HAP-1 (cell line): ENCODE measurements around the gene UVSSA.

ENCODE experiments used
- DNase-seq, 2 experiments: peaks; one replicate each; pipeline ENCODE4 v3.0.0-alpha.2; 2016 to 2020; ENCODE audit warnings: low spot score in 2 of 2
- H3K27me3 ChIP-seq: fragments of 250-450 bp; sonication (Bioruptor Pico); 2 replicates; pipeline ENCODE4 v1.5.1; 2020; ENCODE audit warnings: low read depth, mild to moderate bottlenecking, moderate library complexity
- H3K36me3 ChIP-seq: fragments of 250-450 bp; sonication (Bioruptor Pico); replicated peaks from 2 replicates; pipeline ENCODE4 v1.5.1; 2020; ENCODE audit warnings: mild to moderate bottlenecking
- H3K4me1 ChIP-seq: fragments of 250-450 bp; sonication (Bioruptor Pico); 2 replicates; pipeline ENCODE4 v1.5.1; 2020; ENCODE audit warnings: mild to moderate bottlenecking
- H3K4me3 ChIP-seq: fragments of 250-450 bp; sonication (Bioruptor Pico); 2 replicates; pipeline ENCODE4 v1.5.1; 2020; ENCODE audit warnings: mild to moderate bottlenecking, moderate library complexity
- H3K9me3 ChIP-seq: fragments of 250-450 bp; sonication (Bioruptor Pico); 2 replicates; pipeline ENCODE4 v1.5.1; 2020; ENCODE audit warnings: mild to moderate bottlenecking, moderate library complexity
- in situ Hi-C: fragments of 300-500 bp; cut with MboI; formaldehyde crosslinking; loops from 3 replicates; pipeline ENCODE4 v1.14.3; 2020; ENCODE audit warnings: low sequenced_read_pairs, inconsistent platforms, mixed read lengths

The UVSSA gene

DNA sequence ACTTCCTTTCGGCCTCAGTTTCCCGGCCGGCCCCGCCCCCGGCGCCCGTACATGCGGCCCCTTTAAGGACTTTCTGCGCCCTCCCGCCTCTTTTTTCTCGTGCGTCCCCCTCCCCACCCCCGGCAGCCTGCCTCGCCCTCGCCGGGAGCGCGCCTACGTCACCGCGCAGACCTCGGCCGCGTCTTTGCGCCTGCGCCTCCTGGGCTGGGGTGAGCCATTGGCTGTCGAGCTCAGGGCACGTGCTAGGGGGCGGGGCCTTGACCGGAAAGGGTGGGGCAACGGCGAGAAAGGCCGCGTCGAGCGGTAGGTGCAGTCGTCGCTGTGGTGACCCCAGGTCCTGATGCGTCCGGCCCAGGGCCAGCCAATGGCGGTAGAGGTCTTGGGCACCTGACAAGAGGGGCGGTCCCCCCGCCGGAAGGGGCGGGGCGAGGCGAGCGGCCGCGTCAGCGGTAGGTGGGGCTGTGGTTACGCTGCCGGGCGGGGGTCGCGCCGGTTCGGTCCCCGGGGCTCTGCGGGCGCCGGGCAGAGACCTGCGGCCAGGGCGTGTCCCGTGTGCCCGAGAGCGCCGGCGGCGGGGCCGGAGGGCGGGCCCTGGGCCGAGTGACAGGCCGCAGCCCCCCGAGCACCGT, at the start of gene UVSSA:
UVSSA (plus strand) TSS at position 428 of the 629 bp plus-strand sequence. CDS start 884 bp downstream, outside the sequence.
- Histone ChIP-seq H3K27me3 (no peaks in the 10 kb centered on the region), H3K9me3 (no peaks in the 10 kb centered on the region), H3K36me3 (peaks cover 6% of the 10 kb centered on the region), H3K4me1 (peaks cover 2% of the 10 kb centered on the region; the same call in 1 of the 2 replicates), H3K4me3 (peak within 1 kb of the TSS; percentile 76)
- peak; percentile 97 to 100 for DNase-seq
- in situ Hi-C loops, result no loop called here

GRCh38 chr4:1297456-1298325, 49.3 kb upstream of the UVSSA start:
- no peak for DNase-seq
- no peaks in the 10 kb centered on the region for H3K27me3 ChIP-seq
- in situ Hi-C loops, result no loop called here

GRCh38 chr4:1298461-1298860, 48.5 kb upstream of the UVSSA start:
- H3K27me3 ChIP-seq, result no peaks in the 10 kb centered on the region
- H3K36me3 ChIP-seq, result peaks cover 24% of the 10 kb centered on the region; the same call in 1 of the 2 replicates
- in situ Hi-C loops, result no loop called here
- DNase-seq, result no peak
- H3K4me3 ChIP-seq, result no peak overlapping the region
- H3K4me1 ChIP-seq, result no peaks in the 10 kb centered on the region
- no peaks in the 10 kb centered on the region for H3K9me3 ChIP-seq

More at GRCh38 chr4:1297456-1298325, 49.3 kb upstream of the UVSSA start:
- H3K4me3 ChIP-seq, result no peak overlapping the region
- H3K4me1 ChIP-seq, result no peaks in the 10 kb centered on the region
- no peaks in the 10 kb centered on the region for H3K9me3 ChIP-seq
- H3K36me3 ChIP-seq, result peaks cover 24% of the 10 kb centered on the region; the same call in 1 of the 2 replicates

GRCh38 chr4:1299301-1299860, 47.6 kb upstream of the UVSSA start:
- no peak for DNase-seq
- Histone ChIP-seq H3K4me1 (no peaks in the 10 kb centered on the region), H3K4me3 (no peak overlapping the region), H3K9me3 (no peaks in the 10 kb centered on the region), H3K36me3 (peaks cover 24% of the 10 kb centered on the region; the same call in 1 of the 2 replicates), H3K27me3 (no peaks in the 10 kb centered on the region)
- in situ Hi-C loops, result no loop called here

DNA sequence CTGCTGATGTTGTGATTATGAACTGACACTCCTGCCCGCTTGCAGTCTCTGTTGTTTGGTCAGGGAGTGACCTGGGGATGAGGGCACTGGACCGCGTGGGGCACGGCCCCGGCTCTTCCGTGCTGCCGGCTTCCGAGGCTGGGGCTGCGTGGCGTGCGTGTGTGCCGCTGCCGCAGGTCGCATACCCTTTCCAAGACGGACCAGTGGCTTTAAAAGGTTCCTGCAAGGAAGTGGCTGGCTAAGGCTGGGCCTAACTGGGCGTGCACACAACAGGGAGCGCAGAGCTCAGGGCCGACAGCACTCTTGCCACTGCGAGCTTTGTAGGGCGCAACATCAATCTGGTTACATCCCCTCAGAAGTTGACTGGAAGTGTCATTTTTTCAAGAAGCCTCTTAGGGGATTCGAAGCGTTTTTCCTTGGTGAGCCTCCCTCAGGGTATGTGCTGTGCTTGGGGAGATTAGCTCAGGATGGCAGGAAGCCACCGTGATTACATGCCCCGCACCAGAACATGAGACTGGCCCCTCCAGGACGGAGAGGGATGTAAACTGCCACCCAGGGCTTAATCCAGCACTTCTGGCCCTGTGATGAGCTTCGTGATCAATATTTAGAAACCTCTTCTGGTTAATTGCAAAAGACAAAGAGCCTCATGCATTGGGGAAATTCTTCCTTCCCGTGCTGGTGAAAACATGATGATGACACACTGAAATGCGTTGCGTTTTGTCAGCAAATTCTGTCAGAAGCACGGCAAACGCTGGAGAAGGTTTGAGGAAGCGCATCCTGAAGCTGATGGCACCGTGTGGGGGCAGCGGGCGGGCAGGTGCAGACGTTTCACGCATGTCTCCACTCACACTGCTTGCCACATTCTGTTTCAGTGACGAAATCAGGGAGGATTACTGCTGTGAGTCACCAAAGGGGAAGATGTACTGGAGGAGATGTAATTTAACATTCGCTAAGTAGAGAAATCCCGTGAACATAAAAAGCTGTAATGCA, 46.2 kb upstream of the UVSSA start:
- H3K4me1 ChIP-seq, result no peaks in the 10 kb centered on the region
- in situ Hi-C loops, result no loop called here
- H3K4me3 ChIP-seq, result no peak overlapping the region
- no peaks in the 10 kb centered on the region for H3K9me3 ChIP-seq
- H3K27me3 ChIP-seq, result no peaks in the 10 kb centered on the region
- H3K36me3 ChIP-seq, result peaks cover 29% of the 10 kb centered on the region; the same call in 1 of the 2 replicates
- DNase-seq, result no peak

GRCh38 chr4:1302159-1302558, 44.8 kb upstream of the UVSSA start:
- peaks cover 25% of the 10 kb centered on the region; the same call in 1 of the 2 replicates for H3K36me3 ChIP-seq
- H3K4me1 ChIP-seq, result no peaks in the 10 kb centered on the region
- DNase-seq, result no peak
- H3K4me3 ChIP-seq, result no peak overlapping the region
- H3K9me3 ChIP-seq, result no peaks in the 10 kb centered on the region
- H3K27me3 ChIP-seq, result no peaks in the 10 kb centered on the region
- in situ Hi-C loops, result no loop called here

- no peaks in the 10 kb centered on the region for H3K9me3 ChIP-seq
- no peaks in the 10 kb centered on the region for H3K4me1 ChIP-seq
- in situ Hi-C loops, result no loop called here
- no peak overlapping the region for H3K4me3 ChIP-seq
- peaks cover 12% of the 10 kb centered on the region for H3K36me3 ChIP-seq
- no peak for DNase-seq
- H3K27me3 ChIP-seq, result no peaks in the 10 kb centered on the region
Observed at GRCh38 chr4:1305261-1305711, 41.7 kb upstream of the UVSSA start.

- Histone ChIP-seq H3K9me3 (no peaks in the 10 kb centered on the region), H3K4me3 (no peak overlapping the region), H3K36me3 (peaks cover 6% of the 10 kb centered on the region), H3K4me1 (no peaks in the 10 kb centered on the region), H3K27me3 (no peaks in the 10 kb centered on the region)
- in situ Hi-C loops, result no loop called here
- no peak for DNase-seq
Observed at GRCh38 chr4:1305781-1306455, 41.1 kb upstream of the UVSSA start.

GRCh38 chr4:1307951-1308735, 38.9 kb upstream of the UVSSA start:
- no peaks in the 10 kb centered on the region for H3K27me3 ChIP-seq
- in situ Hi-C loops, result no loop called here

DNA sequence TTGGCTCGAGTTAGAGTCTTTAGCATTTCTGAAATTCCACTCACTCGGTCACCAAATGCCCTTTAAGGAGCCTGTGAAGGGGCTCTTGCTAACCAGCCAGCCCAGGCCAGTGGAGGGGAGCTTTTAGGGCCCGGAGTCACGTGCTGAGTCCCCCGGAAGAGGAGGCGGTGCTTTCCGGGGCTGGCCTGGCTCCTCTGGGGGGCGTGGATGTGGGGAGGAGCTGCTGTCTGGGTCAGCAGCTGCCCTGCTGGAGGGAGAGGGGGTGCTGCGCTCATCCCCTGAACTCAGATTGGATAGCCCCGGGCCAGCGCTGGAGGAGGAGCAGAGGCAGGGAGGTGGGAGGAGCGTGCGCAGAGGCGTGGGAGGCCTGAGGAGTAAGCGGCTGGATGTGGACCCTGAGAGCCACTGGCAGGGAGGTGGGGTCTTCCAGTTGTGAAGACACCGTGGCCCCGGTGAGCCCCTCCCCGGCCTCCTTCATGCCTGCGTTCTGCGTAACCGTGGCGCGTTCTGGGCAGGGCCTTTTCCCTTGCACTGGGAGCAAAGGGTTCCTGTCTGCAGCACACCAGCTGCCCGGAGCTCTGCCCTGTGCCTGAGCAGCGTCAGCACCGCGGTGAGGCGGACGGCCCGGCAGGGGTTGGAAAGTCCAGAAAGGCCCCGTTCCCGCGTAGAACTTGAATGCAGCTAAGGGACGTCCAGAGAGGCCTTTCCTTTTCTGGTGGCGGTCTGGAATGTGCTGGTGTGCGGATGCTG, 37.6 kb upstream of the UVSSA start:
- H3K36me3 ChIP-seq, result peaks cover 28% of the 10 kb centered on the region
- no peaks in the 10 kb centered on the region for H3K9me3 ChIP-seq
- H3K4me3 ChIP-seq, result no peak overlapping the region
- H3K4me1 ChIP-seq, result no peaks in the 10 kb centered on the region
- no peaks in the 10 kb centered on the region for H3K27me3 ChIP-seq
- in situ Hi-C loops, result no loop called here
- DNase-seq, result no peak

More at GRCh38 chr4:1307951-1308735, 38.9 kb upstream of the UVSSA start:
- DNase-seq, result no peak
- H3K9me3 ChIP-seq, result no peaks in the 10 kb centered on the region
- H3K36me3 ChIP-seq, result peaks cover 17% of the 10 kb centered on the region
- no peak overlapping the region for H3K4me3 ChIP-seq
- no peaks in the 10 kb centered on the region for H3K4me1 ChIP-seq

DNA sequence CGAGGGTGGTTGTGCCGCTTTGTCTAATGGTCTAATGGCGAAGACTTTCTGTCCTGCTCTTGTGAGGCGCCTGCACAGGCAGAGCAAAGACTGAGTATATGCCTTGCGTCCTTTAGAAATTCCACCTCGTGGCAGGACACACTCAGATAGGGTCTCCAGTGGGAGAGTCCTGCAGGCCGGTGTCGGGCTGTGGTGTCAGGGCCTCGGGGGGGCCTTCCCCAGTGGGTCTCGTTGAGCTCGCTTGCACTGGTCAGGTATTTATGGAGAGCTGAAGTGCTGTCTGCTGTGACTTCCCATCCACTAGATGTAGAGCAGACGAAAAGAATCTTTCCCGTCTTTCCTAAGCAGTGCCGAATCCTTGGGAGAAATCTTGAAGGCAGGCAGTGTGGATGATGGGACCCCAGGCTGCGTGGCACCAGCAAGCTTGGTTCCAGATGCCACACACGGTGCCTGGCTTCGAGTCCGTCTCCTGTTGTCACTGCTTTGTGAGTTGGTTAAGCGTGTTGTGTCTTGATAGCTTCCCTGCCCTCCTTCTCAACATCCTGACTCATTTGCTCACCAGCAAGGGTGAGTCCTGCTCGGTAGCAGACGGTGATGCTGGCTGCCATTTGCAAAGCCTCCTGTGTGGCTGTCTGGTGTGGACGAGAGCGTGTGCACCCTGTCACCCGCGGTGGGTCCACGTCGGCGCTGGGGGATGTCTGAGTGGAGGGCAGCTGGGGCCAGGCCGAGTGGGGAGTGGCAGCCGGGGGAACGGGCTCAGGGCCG, 36.8 kb upstream of the UVSSA start:
- H3K4me1 ChIP-seq, result no peaks in the 10 kb centered on the region
- in situ Hi-C loops, result no loop called here
- H3K27me3 ChIP-seq, result no peaks in the 10 kb centered on the region
- H3K4me3 ChIP-seq, result no peak overlapping the region
- peaks cover 32% of the 10 kb centered on the region for H3K36me3 ChIP-seq
- DNase-seq, result no peak
- no peaks in the 10 kb centered on the region for H3K9me3 ChIP-seq
